Ramos (cell line): Measurements from ENCODE around the gene ZNF555.

Source experiments
- in situ Hi-C: fragments of 300-500 bp; cut with MboI; formaldehyde crosslinking; loops from one replicate; pipeline ENCODE4 v1.14.3; 2022; ENCODE audit warnings: low sequenced_read_pairs; ENCODE audit not compliant: unreplicated experiment

The ZNF555 gene

GRCh38 chr19:2820112-2820702 lies 21.1 kb upstream of the ZNF555 start:
- in situ Hi-C loops, result no loop called here

GRCh38 chr19:2822846-2823245 lies 18.4 kb upstream of the ZNF555 start:
- in situ Hi-C loops, result no loop called here

GRCh38 chr19:2823646-2824045 lies 17.6 kb upstream of the ZNF555 start:
- in situ Hi-C loops, result no loop called here

GRCh38 chr19:2824129-2824528 lies 17.1 kb upstream of the ZNF555 start:
- in situ Hi-C loops, result no loop called here

- in situ Hi-C loops, result no loop called here
Observed at GRCh38 chr19:2827022-2827421, 14.3 kb upstream of the ZNF555 start.

- in situ Hi-C loops, result no loop called here
Observed at GRCh38 chr19:2827840-2828489, 13.3 kb upstream of the ZNF555 start.

- in situ Hi-C loops, result no loop called here
Observed at GRCh38 chr19:2834294-2834871, 6.9 kb upstream of the ZNF555 start.

- in situ Hi-C loops, result no loop called here
Observed at GRCh38 chr19:2837430-2837829, 3.8 kb upstream of the ZNF555 start.

GRCh38 chr19:2841855-2842574 lies 740 bp downstream of the ZNF555 start:
- in situ Hi-C loops, result no loop called here

- in situ Hi-C loops, result no loop called here
Observed at GRCh38 chr19:2845107-2845506, 3.8 kb downstream of the ZNF555 start.

GRCh38 chr19:2846180-2846894 lies 5.1 kb downstream of the ZNF555 start:
- in situ Hi-C loops, result no loop called here

- in situ Hi-C loops, result no loop called here
Observed at GRCh38 chr19:2847507-2847906, 6.2 kb downstream of the ZNF555 start.

GRCh38 chr19:2848616-2849015 lies 7.3 kb downstream of the ZNF555 start:
- in situ Hi-C loops, result no loop called here

- in situ Hi-C loops, result no loop called here
Observed at GRCh38 chr19:2850256-2850925, 9.1 kb downstream of the ZNF555 start.

- in situ Hi-C loops, result no loop called here
Observed at GRCh38 chr19:2852598-2852997, 11.3 kb downstream of the ZNF555 start.

GRCh38 chr19:2853015-2853606 lies 11.8 kb downstream of the ZNF555 start:
- in situ Hi-C loops, result no loop called here

- in situ Hi-C loops, result no loop called here
Observed at GRCh38 chr19:2854849-2855248, 13.6 kb downstream of the ZNF555 start.

GRCh38 chr19:2856457-2857050 lies 15.3 kb downstream of the ZNF555 start:
- in situ Hi-C loops, result no loop called here

GRCh38 chr19:2858864-2859263 lies 17.6 kb downstream of the ZNF555 start:
- in situ Hi-C loops, result no loop called here
